ENCODE data around the gene TIRAP. TPM values are rescaled to one million over a fixed set of nuclear protein-coding genes. Genes with fewer than 3 reads are reported as not detected.

Gene TIRAP
- total RNA-seq, 1 donor from 2014 or later: 13.7 TPM

GRCh38 chr11:126339073-126339862 is 56.4 kb downstream of the TIRAP start:
- Histone ChIP-seq H3K27ac (peak overlapping the region; percentile 43), H3K36me3 (peaks cover 25% of the 10 kb centered on the region), H3K4me3 (no peak overlapping the region), H3K27me3 (no peaks in the 10 kb centered on the region), H3K4me1 (peaks cover 12% of the 10 kb centered on the region), H3K9me3 (no peaks in the 10 kb centered on the region)
- intact Hi-C loops (cut with DNase I): no loop called here
- DNase-seq: peak; percentile 51
- no peak for TF ChIP-seq CTCF (IDR thresholded peaks at IDR 0.05)
- no peak for ATAC-seq

GRCh38 chr11:126339863-126340434 is 57.1 kb downstream of the TIRAP start:
- TF ChIP-seq CTCF (IDR thresholded peaks at IDR 0.05): no peak
- intact Hi-C loops (cut with DNase I): no loop called here

GRCh38 chr11:126340960-126341606 is 58.2 kb downstream of the TIRAP start:
- Histone ChIP-seq H3K9me3 (no peaks in the 10 kb centered on the region), H3K27me3 (no peaks in the 10 kb centered on the region), H3K4me3 (no peak overlapping the region), H3K36me3 (peaks cover 25% of the 10 kb centered on the region), H3K27ac (peak overlapping the region; percentile 37), H3K4me1 (peaks cover 16% of the 10 kb centered on the region)
- ATAC-seq: no peak
- intact Hi-C loops (cut with DNase I): no loop called here
- no peak for TF ChIP-seq CTCF (IDR thresholded peaks at IDR 0.05)
- DNase-seq: no peak

More at GRCh38 chr11:126339863-126340434, 57.1 kb downstream of the TIRAP start:
- H3K4me1 ChIP-seq: peaks cover 12% of the 10 kb centered on the region
- H3K36me3 ChIP-seq: peaks cover 25% of the 10 kb centered on the region
- ATAC-seq (peak; percentile 80), DNase-seq (peak; percentile 85)
- no peaks in the 10 kb centered on the region for H3K9me3 ChIP-seq
- no peak overlapping the region for H3K4me3 ChIP-seq
- peak overlapping the region; percentile 37 for H3K27ac ChIP-seq
- no peaks in the 10 kb centered on the region for H3K27me3 ChIP-seq

- H3K27me3 ChIP-seq: no peaks in the 10 kb centered on the region
- H3K4me3 ChIP-seq: no peak overlapping the region
- no peaks in the 10 kb centered on the region for H3K9me3 ChIP-seq
- DNase-seq (no peak), ATAC-seq (no peak)
- no peak for TF ChIP-seq CTCF (IDR thresholded peaks at IDR 0.05)
- intact Hi-C loops (cut with DNase I): no loop called here
- peaks cover 25% of the 10 kb centered on the region for H3K36me3 ChIP-seq
- H3K27ac ChIP-seq: no peak overlapping the region
- H3K4me1 ChIP-seq: peaks cover 23% of the 10 kb centered on the region
Observed at GRCh38 chr11:126341760-126342161, 58.9 kb downstream of the TIRAP start.

GRCh38 chr11:126343051-126343450 is 60.2 kb downstream of the TIRAP start:
- H3K36me3 ChIP-seq: peaks cover 22% of the 10 kb centered on the region
- H3K9me3 ChIP-seq: no peaks in the 10 kb centered on the region
- no peak for TF ChIP-seq CTCF (IDR thresholded peaks at IDR 0.05)
- H3K27ac ChIP-seq: no peak overlapping the region
- ATAC-seq (no peak), DNase-seq (no peak)
- no peak overlapping the region for H3K4me3 ChIP-seq
- no peaks in the 10 kb centered on the region for H3K27me3 ChIP-seq
- peaks cover 28% of the 10 kb centered on the region for H3K4me1 ChIP-seq
- intact Hi-C loops (cut with DNase I): no loop called here

Other genes with a start within 250 kb of the TIRAP start
- gene CDON, start 220.2 kb upstream of the TIRAP start, total RNA-seq: 13.3 TPM
- 21.6 TPM for gene RPUSD4, start 71.4 kb upstream of the TIRAP start, total RNA-seq
- 37.5 TPM for gene FAM118B, start 71.3 kb upstream of the TIRAP start, total RNA-seq
- 120 TPM for gene SRPRA, start 14.2 kb upstream of the TIRAP start, total RNA-seq
- 14.8 TPM for gene FOXRED1, start 13.9 kb upstream of the TIRAP start, total RNA-seq
- gene DCPS, start 21.0 kb downstream of the TIRAP start, total RNA-seq: 15.5 TPM
- gene ST3GAL4, start 72.6 kb downstream of the TIRAP start, total RNA-seq: 39.2 TPM

Data from upper lobe of right lung (tissue), 1 donor.